22Rv1 (cell line): ENCODE measurements around the gene CCDC93.

Experiments
- H3K27ac ChIP-seq: fragments of 450-650 bp; 2 replicates; pipeline ENCODE4 v1.5.1; 2017
- CTCF ChIP-seq: fragments of 450-650 bp; IDR thresholded peaks from 2 replicates; pipeline ENCODE4 v1.5.1; 2017; ENCODE audit warnings: mild to moderate bottlenecking
- ZFX ChIP-seq: fragments of 450-650 bp; IDR thresholded peaks from 2 replicates; pipeline ENCODE4 v1.6.1; 2017; ENCODE audit warnings: antibody characterized with exemption, borderline replicate concordance

The CCDC93 gene

GRCh38 chr2:117989854-117990438, 23.9 kb downstream of the CCDC93 start:
- TF ChIP-seq CTCF (no peak), ZFX (no peak)

GRCh38 chr2:117987121-117987520, 26.7 kb downstream of the CCDC93 start:
- no peak for TF ChIP-seq ZFX
- no peak for TF ChIP-seq CTCF
- H3K27ac ChIP-seq: no peak overlapping the region

More at GRCh38 chr2:117989854-117990438, 23.9 kb downstream of the CCDC93 start:
- no peak overlapping the region for H3K27ac ChIP-seq

- H3K27ac ChIP-seq: no peak overlapping the region
- TF ChIP-seq ZFX: no peak
- TF ChIP-seq CTCF: no peak
Measured at GRCh38 chr2:117985092-117985491, 28.8 kb downstream of the CCDC93 start.

- TF ChIP-seq ZFX: no peak
- TF ChIP-seq CTCF: no peak
- no peak overlapping the region for H3K27ac ChIP-seq
Measured at GRCh38 chr2:117984208-117984607, 29.7 kb downstream of the CCDC93 start.

- no peak overlapping the region for H3K27ac ChIP-seq
- TF ChIP-seq ZFX: no peak
- no peak for TF ChIP-seq CTCF
Measured at GRCh38 chr2:117983040-117983439, 30.8 kb downstream of the CCDC93 start.

GRCh38 chr2:117982376-117983033, 31.4 kb downstream of the CCDC93 start:
- no peak for TF ChIP-seq CTCF
- TF ChIP-seq ZFX: no peak
- no peak overlapping the region for H3K27ac ChIP-seq

- H3K27ac ChIP-seq: no peak overlapping the region
- no peak for TF ChIP-seq CTCF
- no peak for TF ChIP-seq ZFX
Measured at GRCh38 chr2:117981810-117982209, 32.1 kb downstream of the CCDC93 start.
